Measurements from ENCODE around the gene CCNI.

CCNI gene

GRCh38 chr4:77095101-77095821, 19.5 kb upstream of the CCNI start:
- TF ChIP-seq GATA3 (IDR thresholded peaks at IDR 0.05; ENCODE audit: low read depth, low read length) (no peak), GATA2 (IDR thresholded peaks at IDR 0.05; ENCODE audit: low read depth, low read length) (no peak)

- TF ChIP-seq GATA3 (IDR thresholded peaks at IDR 0.05; ENCODE audit: low read depth, low read length) (no peak), GATA2 (IDR thresholded peaks at IDR 0.05; ENCODE audit: low read depth, low read length) (no peak)
Measured at GRCh38 chr4:77094496-77094895, 18.7 kb upstream of the CCNI start.

GRCh38 chr4:77093401-77093800, 17.6 kb upstream of the CCNI start:
- TF ChIP-seq GATA3 (IDR thresholded peaks at IDR 0.05; ENCODE audit: low read depth, low read length): no peak
- TF ChIP-seq GATA2 (IDR thresholded peaks at IDR 0.05; ENCODE audit: low read depth, low read length): no peak

GRCh38 chr4:77092975-77093374, 17.2 kb upstream of the CCNI start:
- no peak for TF ChIP-seq GATA3 (IDR thresholded peaks at IDR 0.05; ENCODE audit: low read depth, low read length)
- no peak for TF ChIP-seq GATA2 (IDR thresholded peaks at IDR 0.05; ENCODE audit: low read depth, low read length)

- TF ChIP-seq GATA3 (IDR thresholded peaks at IDR 0.05; ENCODE audit: low read depth, low read length) (no peak), GATA2 (IDR thresholded peaks at IDR 0.05; ENCODE audit: low read depth, low read length) (no peak)
Measured at GRCh38 chr4:77089866-77090265, 14.1 kb upstream of the CCNI start.

GRCh38 chr4:77084019-77084639, 8.3 kb upstream of the CCNI start:
- TF ChIP-seq GATA3 (IDR thresholded peaks at IDR 0.05; ENCODE audit: low read depth, low read length) (no peak), GATA2 (IDR thresholded peaks at IDR 0.05; ENCODE audit: low read depth, low read length) (no peak)

- TF ChIP-seq GATA3 (IDR thresholded peaks at IDR 0.05; ENCODE audit: low read depth, low read length): no peak
- no peak for TF ChIP-seq GATA2 (IDR thresholded peaks at IDR 0.05; ENCODE audit: low read depth, low read length)
Measured at GRCh38 chr4:77082886-77083608, 7.3 kb upstream of the CCNI start.

GRCh38 chr4:77079281-77079680, 3.5 kb upstream of the CCNI start:
- TF ChIP-seq GATA2 (IDR thresholded peaks at IDR 0.05; ENCODE audit: low read depth, low read length) (no peak), GATA3 (IDR thresholded peaks at IDR 0.05; ENCODE audit: low read depth, low read length) (no peak)

- TF ChIP-seq GATA3 (IDR thresholded peaks at IDR 0.05; ENCODE audit: low read depth, low read length) (no peak), GATA2 (IDR thresholded peaks at IDR 0.05; ENCODE audit: low read depth, low read length) (no peak)
Measured at GRCh38 chr4:77078401-77078800, 2.6 kb upstream of the CCNI start.

GRCh38 chr4:77076889-77077635, 1.3 kb upstream of the CCNI start:
- no peak for TF ChIP-seq GATA3 (IDR thresholded peaks at IDR 0.05; ENCODE audit: low read depth, low read length)
- TF ChIP-seq GATA2 (IDR thresholded peaks at IDR 0.05; ENCODE audit: low read depth, low read length): no peak

- TF ChIP-seq GATA2 (IDR thresholded peaks at IDR 0.05; ENCODE audit: low read depth, low read length): no peak; the same call in 1 of the 2 replicates
- TF ChIP-seq GATA3 (IDR thresholded peaks at IDR 0.05; ENCODE audit: low read depth, low read length): no peak
Measured at GRCh38 chr4:77074981-77075855, 571 bp downstream of the CCNI start.

GRCh38 chr4:77074381-77074831, 1.4 kb downstream of the CCNI start:
- no peak for TF ChIP-seq GATA3 (IDR thresholded peaks at IDR 0.05; ENCODE audit: low read depth, low read length)
- no peak for TF ChIP-seq GATA2 (IDR thresholded peaks at IDR 0.05; ENCODE audit: low read depth, low read length)

- TF ChIP-seq GATA2 (IDR thresholded peaks at IDR 0.05; ENCODE audit: low read depth, low read length) (no peak), GATA3 (IDR thresholded peaks at IDR 0.05; ENCODE audit: low read depth, low read length) (no peak)
Measured at GRCh38 chr4:77073981-77074380, 1.8 kb downstream of the CCNI start.
